Lower leg skin (tissue), 4 donors: ENCODE data around the gene HOXA7. TPM values are rescaled to one million over a fixed set of nuclear protein-coding genes. Genes with fewer than 3 reads are reported as not detected.

Source experiments
- DNase-seq, 2 donors: peaks; one replicate each; pipeline ENCODE4 v3.0.0-alpha.2; 2019; ENCODE audit warnings: low spot score in 2 of 2
- H3K4me3 ChIP-seq: fragments of 200-600 bp; sonication (generic); 2 replicates; pipeline ENCODE4 v1.5.1; 2017; ENCODE audit warnings: mild to moderate bottlenecking, low read depth; ENCODE audit not compliant: poor library complexity, severe bottlenecking
- POLR2A ChIP-seq, 2 donors: fragments of 450-650 bp; IDR thresholded peaks; one replicate each; pipeline ENCODE4 v1.6.1; 2016 to 2017; ENCODE audit warnings: antibody characterized with exemption in 2 of 2, mild to moderate bottlenecking in 1 of 2, moderate library complexity in 1 of 2
- WGBS, 2 donors: methylation state at CpG; one replicate each; pipeline ENCODE4 v1.1.5; 2018; 5-methylcytosine and 5-hydroxymethylcytosine counted together
- intact Hi-C: fragments of 100-400 bp; cut with DNase I; formaldehyde crosslinking; loops from one replicate; pipeline ENCODE4 v1.15.0; 2023; ENCODE audit warnings: low total_unique reads
- total RNA-seq, 4 donors: library from RNA; depleted of rRNA; stranded (reverse); fragments of >200 nt; gene quantifications; one replicate each; pipeline ENCODE4 v1.1.0, GENCODE V29; 2016
- TF ChIP-seq, protein P1 (sequence below), 3 donors: fragments of 450-650 bp; IDR thresholded peaks; one replicate each; pipeline ENCODE4 v1.5.1; 2016; ENCODE audit warnings: antibody characterized with exemption in 3 of 3, mild to moderate bottlenecking in 3 of 3, moderate library complexity in 2 of 3

HOXA7 gene
- total RNA-seq, 4 donors from 2014 or later: 10.0 to 26.1 (median 18.1) TPM

DNA sequence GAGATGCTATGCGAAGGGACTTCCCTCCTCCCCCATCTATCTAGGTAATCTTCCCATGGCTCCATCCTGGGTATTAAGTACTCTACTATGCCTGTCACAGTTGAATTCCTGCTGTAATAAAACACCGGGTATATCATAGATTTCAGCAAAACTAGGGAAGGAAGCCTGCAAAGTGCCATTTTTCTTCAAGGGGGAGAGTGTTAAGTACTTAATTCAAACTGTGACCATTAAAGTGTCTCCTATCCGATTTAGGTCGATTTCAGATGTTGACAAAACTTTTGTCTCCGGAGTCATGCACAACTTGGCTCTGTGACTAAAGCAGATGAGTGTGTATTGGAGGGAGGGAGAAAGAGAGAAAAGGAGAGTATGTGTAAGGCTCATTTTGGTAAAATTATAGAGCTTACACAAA is 30.5 kb downstream of the HOXA7 start:
- no peak overlapping the region for H3K4me3 ChIP-seq
- TF ChIP-seq, protein P1, sequence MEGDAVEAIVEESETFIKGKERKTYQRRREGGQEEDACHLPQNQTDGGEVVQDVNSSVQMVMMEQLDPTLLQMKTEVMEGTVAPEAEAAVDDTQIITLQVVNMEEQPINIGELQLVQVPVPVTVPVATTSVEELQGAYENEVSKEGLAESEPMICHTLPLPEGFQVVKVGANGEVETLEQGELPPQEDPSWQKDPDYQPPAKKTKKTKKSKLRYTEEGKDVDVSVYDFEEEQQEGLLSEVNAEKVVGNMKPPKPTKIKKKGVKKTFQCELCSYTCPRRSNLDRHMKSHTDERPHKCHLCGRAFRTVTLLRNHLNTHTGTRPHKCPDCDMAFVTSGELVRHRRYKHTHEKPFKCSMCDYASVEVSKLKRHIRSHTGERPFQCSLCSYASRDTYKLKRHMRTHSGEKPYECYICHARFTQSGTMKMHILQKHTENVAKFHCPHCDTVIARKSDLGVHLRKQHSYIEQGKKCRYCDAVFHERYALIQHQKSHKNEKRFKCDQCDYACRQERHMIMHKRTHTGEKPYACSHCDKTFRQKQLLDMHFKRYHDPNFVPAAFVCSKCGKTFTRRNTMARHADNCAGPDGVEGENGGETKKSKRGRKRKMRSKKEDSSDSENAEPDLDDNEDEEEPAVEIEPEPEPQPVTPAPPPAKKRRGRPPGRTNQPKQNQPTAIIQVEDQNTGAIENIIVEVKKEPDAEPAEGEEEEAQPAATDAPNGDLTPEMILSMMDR (IDR thresholded peaks at IDR 0.05): no peak
- TF ChIP-seq POLR2A (IDR thresholded peaks at IDR 0.05): no peak
- intact Hi-C loops: no loop called here
- WGBS, 2 donors: 80 to 81% methylated on average over 5 of the region's 5 CpGs
- DNase-seq: no peak

DNA sequence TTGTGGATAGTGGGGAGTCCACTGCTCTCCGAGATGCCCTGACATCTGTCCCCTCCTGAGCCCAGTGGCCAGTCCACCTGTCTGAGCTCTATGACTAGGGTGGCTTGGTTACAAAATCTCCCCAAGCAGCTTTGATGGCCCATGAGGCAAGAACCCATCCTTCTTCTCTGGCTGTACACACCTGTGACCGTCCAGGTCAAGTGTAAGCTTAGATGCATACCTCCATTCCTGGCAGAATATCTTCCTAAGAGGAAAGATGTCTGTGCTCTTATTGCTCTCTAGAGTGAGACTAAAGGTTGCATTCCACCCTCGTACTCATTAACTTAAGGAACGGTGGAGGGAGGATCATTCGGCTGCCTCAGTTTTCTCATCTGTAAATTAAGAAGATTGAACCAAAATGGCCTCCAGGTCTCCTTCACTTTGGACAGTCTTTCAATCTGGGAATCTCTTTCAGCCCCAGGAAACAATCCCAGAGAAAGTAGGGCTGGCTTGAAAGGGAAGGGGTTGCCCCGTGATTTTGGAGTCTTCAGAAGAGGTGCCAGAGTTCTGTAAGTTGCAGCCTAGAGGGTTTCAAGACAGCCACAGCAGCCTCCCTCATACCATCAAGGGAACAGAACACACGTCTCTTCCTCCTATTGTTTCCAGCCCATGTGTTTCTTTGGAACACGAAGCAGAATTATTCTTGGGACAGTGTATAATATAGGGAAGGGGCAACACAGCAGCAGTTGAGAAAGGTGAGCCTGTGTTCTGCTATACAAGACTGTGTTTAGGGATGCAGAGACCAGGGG is 31.4 kb downstream of the HOXA7 start:
- 81 to 84% methylated on average over 8 of the region's 8 CpGs for WGBS, 2 donors
- intact Hi-C loops: loop anchor here (5.0 kb wide), 1 partner anchor 1587 kb away; no protein-coding TSS in a partner anchor
- peak in 1 of 2 donors; percentile 50 for DNase-seq
- TF ChIP-seq POLR2A (IDR thresholded peaks at IDR 0.05): no peak
- TF ChIP-seq, protein P1 (IDR thresholded peaks at IDR 0.05): no peak
- H3K4me3 ChIP-seq: no peak overlapping the region

DNA sequence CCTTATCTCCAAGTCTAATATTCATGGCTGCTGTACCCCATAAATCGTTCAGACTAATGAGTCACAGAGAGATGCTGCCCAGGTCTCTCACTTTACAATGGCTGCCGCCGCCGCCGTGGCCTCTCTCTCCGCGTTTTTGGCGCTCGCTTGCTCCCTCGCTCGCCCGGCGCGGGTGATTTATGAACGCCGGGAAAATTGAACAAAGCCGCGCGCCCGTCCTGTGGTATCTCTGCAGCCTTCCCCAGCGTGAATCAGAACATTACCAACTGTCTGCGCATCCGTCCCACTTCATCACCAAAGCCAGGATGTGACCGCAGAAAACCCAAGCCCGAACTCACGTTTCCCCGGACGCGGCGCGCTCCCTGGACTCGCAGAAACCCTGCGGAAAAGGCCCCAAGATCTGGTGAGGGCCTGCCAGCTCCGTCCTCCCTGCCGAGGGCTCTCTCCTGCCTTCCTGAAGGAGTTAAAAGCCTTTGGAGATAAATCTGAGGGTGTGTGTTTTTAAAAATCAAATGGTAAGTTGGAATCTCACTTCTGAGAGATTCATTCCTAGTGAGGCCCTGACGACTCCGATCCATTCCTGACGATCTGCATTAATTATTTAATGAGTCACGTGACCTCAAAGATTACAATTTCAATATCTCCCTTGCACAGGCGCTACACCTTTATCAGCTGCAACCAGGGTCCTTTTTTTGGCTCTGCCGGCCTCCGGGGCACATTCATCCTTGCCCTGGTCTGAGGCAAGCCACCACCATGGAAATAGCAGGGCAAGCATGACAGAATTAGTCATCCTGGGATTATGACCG is 32.2 kb downstream of the HOXA7 start:
- no peak overlapping the region for H3K4me3 ChIP-seq
- TF ChIP-seq, protein P1 (IDR thresholded peaks at IDR 0.05): no peak
- no peak for TF ChIP-seq POLR2A (IDR thresholded peaks at IDR 0.05)
- intact Hi-C loops: loop anchor here (5.0 kb wide), 1 partner anchor 1588 kb away; no protein-coding TSS in a partner anchor
- peak in 1 of 2 donors; percentile 54 for DNase-seq
- WGBS, 2 donors: 82 to 85% methylated on average over 43 of the region's 43 CpGs

- 86 to 90% methylated on average over 26 of the region's 26 CpGs for WGBS, 2 donors
- TF ChIP-seq, protein P1 (IDR thresholded peaks at IDR 0.05): no peak
- TF ChIP-seq POLR2A (IDR thresholded peaks at IDR 0.05): no peak
- intact Hi-C loops: loop anchor here (5.0 kb wide), 1 partner anchor 1589 kb away; no protein-coding TSS in a partner anchor
- H3K4me3 ChIP-seq: no peak overlapping the region
- DNase-seq: peak in 1 of 2 donors; percentile 79
These were observed 32.9 kb downstream of the HOXA7 start for GRCh38 chr7:27123477-27124053.

GRCh38 chr7:27123007-27123476 is 33.4 kb downstream of the HOXA7 start:
- WGBS, 2 donors: 68 to 82% methylated on average over 14 of the region's 14 CpGs
- no peak overlapping the region for H3K4me3 ChIP-seq
- DNase-seq: peak in 1 of 2 donors; percentile 52
- intact Hi-C loops: loop anchor here (5.0 kb wide), 1 partner anchor 1589 kb away; no protein-coding TSS in a partner anchor
- TF ChIP-seq POLR2A (IDR thresholded peaks at IDR 0.05): no peak
- TF ChIP-seq, protein P1 (IDR thresholded peaks at IDR 0.05): no peak
